ENCODE data around the gene DMRTC1B. TPM values are rescaled to one million over a fixed set of nuclear protein-coding genes. Genes with fewer than 3 reads are reported as not detected.
"Not testable (repeated sequence)": the region's sequence is repeated elsewhere in the genome, so short reads cannot be mapped to it uniquely, and the experiment has no call there.

DMRTC1B gene
- total RNA-seq, 1 donor from 2014 or later, result not detected

DNA sequence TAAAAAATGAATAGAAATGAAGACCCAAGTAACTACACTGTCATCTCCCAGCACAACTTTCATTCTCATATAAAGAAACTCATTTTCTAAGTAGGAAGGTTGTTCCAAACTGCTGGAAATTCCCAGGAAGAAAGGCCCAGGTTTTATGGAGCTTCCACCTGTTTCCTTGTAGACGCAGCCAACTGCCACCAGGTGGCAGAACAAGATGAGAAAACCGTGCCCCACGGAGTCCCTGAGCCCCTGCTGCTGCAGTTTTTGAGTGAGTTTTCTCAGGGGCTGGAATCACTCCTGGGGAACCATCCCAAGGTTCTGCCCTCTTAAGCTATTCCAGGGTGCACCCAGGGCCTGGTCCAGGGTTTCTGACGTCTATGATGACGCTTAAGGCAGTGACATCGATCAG, 7.3 kb downstream of the DMRTC1B start:
- H3K36me3 ChIP-seq; H3K27ac ChIP-seq; DNase-seq (ENCODE audit: extremely low spot score in 2 of 2); intact Hi-C loops (cut with DNase I); H3K9me3 ChIP-seq; H3K4me3 ChIP-seq; H3K27me3 ChIP-seq; H3K4me1 ChIP-seq: not testable (repeated sequence)

DNA sequence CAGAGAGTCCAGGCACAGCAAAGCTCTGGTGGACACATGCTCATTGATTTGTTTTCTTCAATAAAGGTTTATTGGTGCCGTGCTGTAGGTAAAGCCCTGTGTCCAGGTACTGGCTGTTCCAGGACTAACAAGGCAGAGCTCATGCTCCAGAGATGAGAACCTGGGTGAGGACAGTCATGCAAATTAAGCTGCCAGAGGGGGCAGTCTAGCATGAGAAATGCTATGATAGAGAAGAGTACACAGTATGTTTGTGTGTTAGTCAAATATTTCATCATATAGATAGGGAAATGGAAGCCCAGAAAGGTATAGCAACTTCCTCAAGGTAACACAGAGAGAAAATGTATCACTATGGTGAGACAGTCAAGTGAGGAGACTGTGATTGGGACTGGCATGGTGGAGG, 11.5 kb downstream of the DMRTC1B start:
- H3K27me3 ChIP-seq; H3K4me3 ChIP-seq; DNase-seq (ENCODE audit: extremely low spot score in 2 of 2); H3K9me3 ChIP-seq; H3K4me1 ChIP-seq; H3K36me3 ChIP-seq; H3K27ac ChIP-seq; intact Hi-C loops (cut with DNase I): not testable (repeated sequence)

DNA sequence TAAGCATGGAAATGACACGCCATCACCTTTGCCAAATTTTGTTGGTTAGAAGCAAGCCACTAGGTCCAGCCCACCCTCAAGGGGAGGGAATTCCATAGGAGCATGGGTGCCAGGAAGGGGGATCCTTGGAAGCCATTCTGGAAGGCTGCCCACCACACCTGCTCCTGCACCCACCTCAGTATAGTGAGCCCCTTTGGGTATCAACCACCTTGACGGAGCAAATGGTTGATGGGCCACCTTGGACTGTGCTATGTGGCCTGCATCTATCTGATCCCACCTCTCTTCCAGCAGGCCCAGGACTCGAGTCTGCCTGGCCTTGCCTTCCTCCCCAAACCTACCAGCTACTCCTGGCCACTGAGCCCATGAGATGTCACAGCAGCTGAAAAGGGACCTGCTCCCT, 13.7 kb downstream of the DMRTC1B start:
- H3K27me3 ChIP-seq, result not testable (repeated sequence)

DNA sequence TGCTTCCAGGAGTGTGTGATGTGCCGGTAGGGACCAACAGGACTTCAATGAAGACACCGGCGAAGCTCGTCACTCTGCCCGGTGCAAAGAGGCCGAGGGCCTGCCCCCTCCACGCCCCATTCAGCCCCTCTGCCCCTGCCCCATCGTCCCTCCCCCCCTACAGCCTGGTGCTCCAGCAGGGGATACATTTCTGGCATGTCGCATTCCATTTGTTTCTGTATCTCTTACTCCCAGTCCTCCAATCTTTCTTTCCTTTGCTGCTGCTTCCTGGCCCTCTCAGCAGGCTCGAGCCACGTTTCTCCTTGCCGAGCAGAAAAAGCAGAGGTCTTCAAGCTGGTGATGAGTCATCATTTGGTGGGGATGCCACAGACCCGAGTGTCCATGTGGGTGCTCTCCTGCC, 31.4 kb downstream of the DMRTC1B start, which contains the start of gene FAM236D:
Gene FAM236D, minus strand, starts transcription at position 101 of the 400 bp plus-strand sequence. Its CDS starts 100 bp downstream, at position 1.
- H3K27ac ChIP-seq; H3K4me3 ChIP-seq; H3K36me3 ChIP-seq; H3K27me3 ChIP-seq; H3K4me1 ChIP-seq; intact Hi-C loops (cut with DNase I); DNase-seq (ENCODE audit: extremely low spot score in 2 of 2); H3K9me3 ChIP-seq: not testable (repeated sequence)

More for the DNA sequence above, 13.7 kb downstream of the DMRTC1B start:
- H3K4me1 ChIP-seq; DNase-seq (ENCODE audit: extremely low spot score in 2 of 2); H3K27ac ChIP-seq; intact Hi-C loops (cut with DNase I); H3K9me3 ChIP-seq; H3K36me3 ChIP-seq; H3K4me3 ChIP-seq: not testable (repeated sequence)

DNA sequence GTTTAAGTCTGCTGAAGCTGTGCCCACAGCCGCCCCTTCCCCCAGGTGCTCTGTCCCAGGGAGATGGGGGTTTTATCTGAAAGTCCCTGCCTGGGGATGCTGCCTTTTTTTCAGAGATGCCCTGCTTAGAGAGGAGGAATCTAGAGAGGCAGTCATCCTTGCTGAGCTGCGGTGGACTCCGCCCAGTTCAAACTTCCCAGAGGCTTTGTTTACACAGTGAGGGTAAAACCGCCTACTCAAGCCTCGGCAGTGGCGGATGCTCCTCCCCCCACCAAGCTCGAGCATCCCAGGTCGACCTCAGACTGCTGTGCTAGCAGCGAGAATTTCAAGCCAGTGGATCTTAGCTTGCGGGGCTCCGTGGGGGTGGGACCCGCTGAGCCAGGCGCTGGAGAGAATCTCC, 54.0 kb downstream of the DMRTC1B start:
- H3K9me3 ChIP-seq; DNase-seq (ENCODE audit: extremely low spot score in 2 of 2); H3K4me1 ChIP-seq; H3K27ac ChIP-seq; H3K36me3 ChIP-seq; H3K27me3 ChIP-seq; intact Hi-C loops (cut with DNase I); H3K4me3 ChIP-seq: not testable (repeated sequence)

DNA sequence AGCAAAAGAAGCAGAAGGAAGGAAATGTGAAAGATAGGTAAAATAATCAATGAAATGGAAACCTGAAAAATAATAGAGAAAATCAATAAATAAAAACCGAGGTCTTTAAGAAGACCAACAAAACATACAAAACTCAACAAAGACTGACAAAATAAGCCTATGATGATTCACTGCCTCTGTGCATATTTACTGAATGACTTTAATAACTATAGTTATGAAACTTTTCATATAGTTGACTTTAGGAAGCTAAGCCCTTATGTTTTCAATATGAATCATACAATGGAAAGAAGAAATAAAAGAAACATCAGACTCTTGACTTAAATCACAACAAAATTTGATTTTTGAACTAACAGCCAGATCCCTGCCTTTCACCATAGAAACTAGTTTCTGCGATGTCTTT, 60.8 kb downstream of the DMRTC1B start:
- H3K9me3 ChIP-seq; H3K27me3 ChIP-seq; H3K27ac ChIP-seq; intact Hi-C loops (cut with DNase I); H3K4me1 ChIP-seq; DNase-seq (ENCODE audit: extremely low spot score in 2 of 2); H3K36me3 ChIP-seq; H3K4me3 ChIP-seq: not testable (repeated sequence)

DNA sequence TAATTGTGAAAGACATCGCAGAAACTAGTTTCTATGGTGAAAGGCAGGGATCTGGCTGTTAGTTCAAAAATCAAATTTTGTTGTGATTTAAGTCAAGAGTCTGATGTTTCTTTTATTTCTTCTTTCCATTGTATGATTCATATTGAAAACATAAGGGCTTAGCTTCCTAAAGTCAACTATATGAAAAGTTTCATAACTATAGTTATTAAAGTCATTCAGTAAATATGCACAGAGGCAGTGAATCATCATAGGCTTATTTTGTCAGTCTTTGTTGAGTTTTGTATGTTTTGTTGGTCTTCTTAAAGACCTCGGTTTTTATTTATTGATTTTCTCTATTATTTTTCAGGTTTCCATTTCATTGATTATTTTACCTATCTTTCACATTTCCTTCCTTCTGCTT, 106.2 kb downstream of the DMRTC1B start:
- intact Hi-C loops (cut with DNase I); H3K27ac ChIP-seq; H3K27me3 ChIP-seq; H3K4me1 ChIP-seq; H3K36me3 ChIP-seq; H3K9me3 ChIP-seq; DNase-seq (ENCODE audit: extremely low spot score in 2 of 2); H3K4me3 ChIP-seq: not testable (repeated sequence)

DNA sequence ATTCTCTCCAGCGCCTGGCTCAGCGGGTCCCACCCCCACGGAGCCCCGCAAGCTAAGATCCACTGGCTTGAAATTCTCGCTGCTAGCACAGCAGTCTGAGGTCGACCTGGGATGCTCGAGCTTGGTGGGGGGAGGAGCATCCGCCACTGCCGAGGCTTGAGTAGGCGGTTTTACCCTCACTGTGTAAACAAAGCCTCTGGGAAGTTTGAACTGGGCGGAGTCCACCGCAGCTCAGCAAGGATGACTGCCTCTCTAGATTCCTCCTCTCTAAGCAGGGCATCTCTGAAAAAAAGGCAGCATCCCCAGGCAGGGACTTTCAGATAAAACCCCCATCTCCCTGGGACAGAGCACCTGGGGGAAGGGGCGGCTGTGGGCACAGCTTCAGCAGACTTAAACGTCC, 113.0 kb downstream of the DMRTC1B start:
- H3K27me3 ChIP-seq; H3K4me3 ChIP-seq; DNase-seq (ENCODE audit: extremely low spot score in 2 of 2); H3K27ac ChIP-seq; H3K36me3 ChIP-seq; intact Hi-C loops (cut with DNase I); H3K9me3 ChIP-seq; H3K4me1 ChIP-seq: not testable (repeated sequence)

Small RNA genes lying within 50 kb of the gene (small RNA-seq; reads per million reads assigned to genes)
- gene RNU1-112P, result not detected

Other genes starting within 250 kb of the DMRTC1B start
- 33.4 TPM for gene HDAC8, start 204.0 kb upstream of the DMRTC1B start, total RNA-seq
- gene PHKA1, start 62.6 kb upstream of the DMRTC1B start, total RNA-seq, result 5.2 TPM
- not detected for gene FAM236B, start 5.8 kb downstream of the DMRTC1B start, total RNA-seq
- not detected for gene FAM236D, start 31.3 kb downstream of the DMRTC1B start, total RNA-seq
- gene FAM236C, start 135.7 kb downstream of the DMRTC1B start, total RNA-seq, result not detected
- not detected for gene FAM236A, start 161.3 kb downstream of the DMRTC1B start, total RNA-seq
- 2.2 TPM for gene DMRTC1, start 166.9 kb downstream of the DMRTC1B start, total RNA-seq
- not detected for gene PABPC1L2B, start 226.0 kb downstream of the DMRTC1B start, total RNA-seq